H1 (cell line): Measurements from ENCODE around the gene SPATA13. TPM values are rescaled to one million over a fixed set of nuclear protein-coding genes. Genes with fewer than 3 reads are reported as not detected.

Experiments used
- CTCF ChIA-PET: fragments of 300-600 bp; sonication (Branson Sonifier 250); formaldehyde crosslinking; loops from one replicate; lab custom pipeline; 2021; ENCODE audit not compliant: partially characterized antibody; lab: Charles Lee
- POLR2A ChIA-PET: fragments of 300-600 bp; sonication (Branson Sonifier 250); formaldehyde crosslinking; loops from one replicate; lab custom pipeline; 2021; ENCODE audit warnings: inconsistent platforms; ENCODE audit not compliant: partially characterized antibody; lab: Charles Lee
- DNase-seq, 2 experiments: peaks; one replicate each; pipeline versions ENCODE4 v3.0.0 to v3.0.0-alpha.2; 2010 to 2022; ENCODE audit warnings: low spot score in 2 of 2, low read depth in 1 of 2, mixed read lengths in 1 of 2
- FAIRE-seq: peaks from 2 replicates; lab custom pipeline; 2011; peaks lifted over from hg19 to GRCh38; lab: Jason Lieb, UNC
- H2AFZ ChIP-seq: 2 replicates; pipeline ENCODE4 v1.8.1; 2012; ENCODE audit warnings: low read length, inconsistent platforms
- H2AK5ac ChIP-seq: 2 replicates; pipeline ENCODE4 v1.6.1; 2013; ENCODE audit warnings: low read depth, low read length
- H2BK120ac ChIP-seq: replicated peaks from 2 replicates; pipeline ENCODE3; 2013; ENCODE audit warnings: low read depth, low read length, inconsistent platforms
- H2BK12ac ChIP-seq: 2 replicates; pipeline ENCODE4 v1.6.1; 2013; ENCODE audit warnings: low read depth, low read length
- H2BK15ac ChIP-seq: 2 replicates; pipeline ENCODE4 v1.6.1; 2013; ENCODE audit warnings: low read length
- H2BK20ac ChIP-seq: 2 replicates; pipeline ENCODE4 v1.6.1; 2013; ENCODE audit warnings: low read length
- H2BK5ac ChIP-seq: 2 replicates; pipeline ENCODE4 v1.6.1; 2013; ENCODE audit warnings: low read depth, low read length
- H3K14ac ChIP-seq: 2 replicates; pipeline ENCODE4 v1.6.1; 2013; ENCODE audit warnings: inconsistent platforms; ENCODE audit not compliant: insufficient read length
- H3K18ac ChIP-seq: 2 replicates; pipeline ENCODE4 v1.6.1; 2013; ENCODE audit warnings: low read length; ENCODE audit errors: extremely low read depth
- H3K23ac ChIP-seq: 2 replicates; pipeline ENCODE4 v1.6.1; 2013; ENCODE audit warnings: inconsistent platforms; ENCODE audit not compliant: insufficient read length
- H3K23me2 ChIP-seq: 2 replicates; pipeline ENCODE4 v1.6.1; 2013; ENCODE audit warnings: low read depth, low read length
- H3K27ac ChIP-seq: 2 replicates; pipeline ENCODE4 v1.6.1; 2011; ENCODE audit warnings: low read depth, low read length, inconsistent platforms
- H3K27me3 ChIP-seq, 4 experiments: replicated peaks in 1 of 4; 1 replicate in 1 of 4; 2 replicates in 3 of 4; pipeline versions ENCODE4 v1.6.1 to v1.8.1; 2011 to 2013; ENCODE audit warnings: low read length in 3 of 4, mild to moderate bottlenecking in 3 of 4, inconsistent platforms in 2 of 4, mixed read lengths in 2 of 4, moderate library complexity in 1 of 4; ENCODE audit not compliant: control insufficient read depth in 3 of 4, insufficient read depth in 3 of 4; ENCODE audit errors: extremely low read depth in 1 of 4
- H3K36me3 ChIP-seq, 4 experiments: 2 replicates each; pipeline versions ENCODE4 v1.6.1 to v1.8.1; 2011 to 2013; ENCODE audit warnings: mild to moderate bottlenecking in 4 of 4, low read length in 3 of 4, moderate library complexity in 2 of 4, control low read depth in 1 of 4, inconsistent platforms in 1 of 4; ENCODE audit not compliant: insufficient read depth in 4 of 4, control insufficient read depth in 2 of 4
- H3K4ac ChIP-seq: replicated peaks from 2 replicates; pipeline ENCODE3; 2013; ENCODE audit warnings: low read length, low read depth, mixed read lengths, inconsistent platforms; ENCODE audit not compliant: insufficient read length
- H3K4me1 ChIP-seq, 4 experiments: replicated peaks in 1 of 4; 1 replicate in 1 of 4; 2 replicates in 3 of 4; pipeline versions ENCODE4 v1.6.1 to v1.8.1; 2011 to 2013; ENCODE audit warnings: low read length in 3 of 4, inconsistent platforms in 2 of 4, mixed read lengths in 1 of 4; ENCODE audit not compliant: insufficient read depth in 4 of 4, control insufficient read depth in 3 of 4
- H3K4me2 ChIP-seq, 2 experiments: 2 replicates each; pipeline versions ENCODE4 v1.6.1 to v1.8.1; 2011 to 2013; ENCODE audit warnings: low read depth in 2 of 2, low read length in 2 of 2, control low read depth in 1 of 2, inconsistent platforms in 1 of 2, mild to moderate bottlenecking in 1 of 2; ENCODE audit not compliant: insufficient read depth in 1 of 2
- H3K4me3 ChIP-seq, 4 experiments: fragments of 200-600, 300-600 bp in 1 of 4; sonication (generic), shearing (Covaris generic), sonication (Bioruptor Twin) in 1 of 4; 2 replicates each; pipeline versions ENCODE4 v1.5.1 to v1.8.1; 2011 to 2016; ENCODE audit warnings: low read length in 4 of 4, low read depth in 3 of 4, control low read depth in 2 of 4, inconsistent platforms in 2 of 4, mild to moderate bottlenecking in 2 of 4, mixed read lengths in 1 of 4, moderate library complexity in 1 of 4; ENCODE audit not compliant: insufficient read depth in 2 of 4; ENCODE audit errors: extremely low read depth in 1 of 4
- H3K56ac ChIP-seq: replicated peaks from 2 replicates; pipeline ENCODE3; 2013; ENCODE audit warnings: low read depth, mild to moderate bottlenecking, mixed read lengths, low read length, inconsistent platforms; ENCODE audit not compliant: insufficient read length
- H3K79me1 ChIP-seq: 2 replicates; pipeline ENCODE4 v1.6.1; 2013; ENCODE audit warnings: low read depth, low read length, control low read depth
- H3K79me2 ChIP-seq, 2 experiments: 2 replicates each; pipeline versions ENCODE4 v1.6.1 to v1.8.1; 2012 to 2013; ENCODE audit warnings: low read length in 2 of 2, mild to moderate bottlenecking in 2 of 2, inconsistent platforms in 1 of 2; ENCODE audit not compliant: insufficient read depth in 2 of 2, control insufficient read depth in 1 of 2
- H3K9ac ChIP-seq, 4 experiments: replicated peaks in 1 of 4; 1 replicate in 1 of 4; 2 replicates in 3 of 4; pipeline versions ENCODE4 v1.6.1 to v1.8.1; 2011 to 2013; ENCODE audit warnings: low read depth in 3 of 4, low read length in 3 of 4, control low read depth in 2 of 4, mild to moderate bottlenecking in 2 of 4, moderate library complexity in 2 of 4, inconsistent platforms in 1 of 4; ENCODE audit errors: extremely low read depth in 1 of 4
- H3K9me3 ChIP-seq, 2 experiments: 2 replicates each; pipeline versions ENCODE4 v1.6.1 to v1.8.1; 2012 to 2013; ENCODE audit warnings: mild to moderate bottlenecking in 2 of 2, moderate library complexity in 2 of 2, control low read depth in 1 of 2, inconsistent platforms in 1 of 2, low read depth in 1 of 2, low read length in 1 of 2, mixed read lengths in 1 of 2; ENCODE audit not compliant: insufficient read depth in 2 of 2
- H4K20me1 ChIP-seq, 2 experiments: replicated peaks in 1 of 2; 2 replicates each; pipeline versions ENCODE3 to v1.8.1; 2011 to 2013; ENCODE audit warnings: inconsistent platforms in 2 of 2, low read length in 2 of 2, mild to moderate bottlenecking in 1 of 2; ENCODE audit not compliant: insufficient read depth in 2 of 2, control insufficient read depth in 1 of 2
- H4K5ac ChIP-seq: 2 replicates; pipeline ENCODE4 v1.6.1; 2013; ENCODE audit warnings: low read length, low read depth, mixed read lengths, inconsistent platforms; ENCODE audit not compliant: insufficient read length
- H4K8ac ChIP-seq: 2 replicates; pipeline ENCODE4 v1.8.0; 2013; ENCODE audit warnings: mild to moderate bottlenecking, moderate library complexity, low read length, inconsistent platforms; ENCODE audit not compliant: insufficient read depth; ENCODE audit errors: extremely low read depth
- H4K91ac ChIP-seq: replicated peaks from 2 replicates; pipeline ENCODE3; 2013; ENCODE audit warnings: low read length, mixed read lengths, inconsistent platforms; ENCODE audit not compliant: insufficient read length
- BACH1 ChIP-seq: IDR thresholded peaks from 2 replicates; pipeline ENCODE4 v1.6.1; 2012; ENCODE audit warnings: low read length, improper control_type of control experiment
- BRCA1 ChIP-seq: IDR thresholded peaks from 2 replicates; pipeline ENCODE4 v1.6.1; 2012; ENCODE audit warnings: low read depth, low read length, improper control_type of control experiment
- FOSL1 ChIP-seq: IDR thresholded peaks from 2 replicates; pipeline ENCODE4 v1.6.1; 2011; ENCODE audit warnings: mild to moderate bottlenecking, low read depth, low read length, moderate library complexity; ENCODE audit not compliant: insufficient read depth
- GTF2F1 ChIP-seq: IDR thresholded peaks from 2 replicates; pipeline ENCODE4 v1.6.1; 2012; ENCODE audit warnings: low read depth, low read length, improper control_type of control experiment, borderline replicate concordance
- PHF8 ChIP-seq: fragments of 200-600 bp; sonication (generic); conservative IDR thresholded peaks from 2 replicates; pipeline ENCODE4 v1.7.1; 2012; ENCODE audit warnings: low read depth, mild to moderate bottlenecking, inconsistent platforms, low read length, moderate library complexity
- SIX5 ChIP-seq: IDR thresholded peaks from 2 replicates; pipeline ENCODE4 v1.6.1; 2011; ENCODE audit warnings: mild to moderate bottlenecking, low read depth, low read length
- WGBS, 2 experiments: shearing (Covaris generic) in 1 of 2; methylation state at CpG; one replicate each; pipeline versions ENCODE4 v1.1.6 to v1.1.7; 2013 to 2015; ENCODE audit warnings: low lambda C conversion rate in 2 of 2, mixed read lengths in 2 of 2, inconsistent platforms in 1 of 2, low coverage in 1 of 2, missing lambda C conversion rate in 1 of 2; ENCODE audit not compliant: insufficient replicate concordance in 2 of 2, insufficient coverage in 1 of 2, insufficient read length in 1 of 2; ENCODE audit errors: extremely low coverage in 1 of 2, missing lambda C conversion rate in 1 of 2; 5-methylcytosine and 5-hydroxymethylcytosine counted together
- polyA plus RNA-seq, 7 experiments: library from polyadenylated mRNA; depleted of rRNA in 3 of 7; stranded (reverse) in 5 of 7; unstranded in 2 of 7; fragments of >200 nt in 5 of 7; fragments of 200-250 nt in 2 of 7; gene quantifications; 1 replicate in 5 of 7; 2 replicates in 1 of 7; 4 replicates in 1 of 7; pipeline versions ENCODE4 v1.2.1 to v1.2.3, GENCODE V29; 2011 to 2013; ENCODE audit warnings: missing spikeins in 2 of 7, mixed read lengths in 2 of 7
- total RNA-seq: library from RNA; stranded (reverse); fragmentation: NEBNext Ultra II Directional; extraction: Animal tissue kit (Norgen Biotek cat#: 25700); gene quantifications from 2 replicates; pipeline ENCODE4 v1.2.1, GENCODE V29; 2021
- TF ChIP-seq, protein P1 (sequence below): IDR thresholded peaks from 2 replicates; pipeline ENCODE4 v1.6.1; 2012; ENCODE audit warnings: inconsistent platforms

The SPATA13 gene
- total and polyA plus RNA-seq, 2 of the 8 experiments (the other 6 are each of a cell fraction or from before 2014, with no cell fraction given) = 12.6 to 30.9 TPM

DNA sequence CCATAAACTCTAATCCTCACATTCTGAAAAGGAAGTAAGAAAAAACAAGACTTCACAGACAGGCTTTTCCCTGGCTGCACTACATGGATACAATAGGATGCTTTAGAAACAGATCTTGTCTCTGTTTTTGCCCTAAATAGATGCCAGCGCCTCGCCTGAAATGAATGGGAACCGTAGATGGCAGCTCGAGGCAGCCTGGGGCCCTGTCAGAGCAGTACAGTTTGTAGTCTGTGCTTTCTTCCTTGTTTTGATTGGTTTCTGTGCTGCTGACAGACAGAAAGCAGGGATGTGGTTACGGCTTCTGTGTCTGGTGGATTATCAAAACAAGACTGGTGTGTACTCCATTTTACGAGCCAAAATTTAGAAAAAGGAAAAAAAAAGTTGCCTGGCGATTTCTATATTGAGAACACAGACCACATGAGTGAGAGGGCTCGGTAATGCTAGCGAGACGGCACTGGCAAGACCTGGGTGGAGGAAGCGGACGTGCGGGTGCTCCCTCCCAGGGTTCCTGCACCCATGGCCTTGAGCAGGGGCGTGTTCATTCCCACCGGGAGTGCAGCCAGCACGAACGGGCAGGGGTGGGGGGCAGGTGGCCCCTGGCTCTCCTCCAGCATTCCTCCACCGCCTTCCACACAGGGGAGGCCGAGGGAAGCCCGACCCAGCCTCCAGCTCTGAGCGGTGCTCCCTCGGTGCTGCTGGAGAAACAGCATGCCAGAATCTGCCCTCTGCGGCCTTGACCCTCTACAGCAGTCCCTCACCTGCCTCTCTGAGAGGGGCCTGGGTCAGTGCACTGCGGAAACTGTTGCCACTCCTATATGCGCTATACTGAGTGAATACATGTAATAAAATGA, 111.3 kb downstream of the SPATA13 start:
- no peak overlapping the region for H2BK12ac ChIP-seq
- H3K4me2 ChIP-seq = no peak overlapping the region
- H3K79me2 ChIP-seq = no peaks in the 10 kb centered on the region
- no peaks in the 10 kb centered on the region for H3K36me3 ChIP-seq
- no peak overlapping the region for H4K5ac ChIP-seq
- no peak overlapping the region for H2BK15ac ChIP-seq
- no peaks in the 10 kb centered on the region for H3K27me3 ChIP-seq
- CTCF ChIA-PET = interaction anchor here (0.8 kb wide), 1 partner anchor 40 kb away, joined by 3 read pairs; no protein-coding TSS in a partner anchor
- H3K9ac ChIP-seq = no peak overlapping the region
- no peak for FAIRE-seq
- no peak overlapping the region for H3K56ac ChIP-seq
- H2BK20ac ChIP-seq = no peak overlapping the region
- H3K9me3 ChIP-seq = no peaks in the 10 kb centered on the region
- no peak overlapping the region for H4K91ac ChIP-seq
- no peak overlapping the region for H3K23ac ChIP-seq
- no peak overlapping the region for H3K4me3 ChIP-seq
- no peak overlapping the region for H2AFZ ChIP-seq
- TF ChIP-seq PHF8 (no peak), BRCA1 (no peak), BACH1 (no peak), GTF2F1 (no peak), SIX5 (no peak), FOSL1 (no peak)
- TF ChIP-seq, protein P1, sequence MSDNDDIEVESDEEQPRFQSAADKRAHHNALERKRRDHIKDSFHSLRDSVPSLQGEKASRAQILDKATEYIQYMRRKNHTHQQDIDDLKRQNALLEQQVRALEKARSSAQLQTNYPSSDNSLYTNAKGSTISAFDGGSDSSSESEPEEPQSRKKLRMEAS = no peak
- H3K18ac ChIP-seq = no peak overlapping the region
- peaks cover 0 to 2% of the 10 kb centered on the region in 2 experiments for H4K20me1 ChIP-seq
- H3K4me1 ChIP-seq = no peaks in the 10 kb centered on the region
- no peak overlapping the region for H3K4ac ChIP-seq
- H3K27ac ChIP-seq = no peak overlapping the region
- no peak overlapping the region for H2AK5ac ChIP-seq
- POLR2A ChIA-PET = no interaction called here
- 92% methylated on average over 21 of the region's 25 CpGs; no CpG with 5 or more reads in 1 of the 2 experiments for WGBS, 2 experiments
- no peak overlapping the region for H3K14ac ChIP-seq
- no peak for DNase-seq
- H4K8ac ChIP-seq = peak overlapping the region; percentile 82; the same call in 1 of the 2 replicates
- no peak overlapping the region for H2BK120ac ChIP-seq
- H2BK5ac ChIP-seq = no peak overlapping the region
- no peaks in the 10 kb centered on the region for H3K23me2 ChIP-seq
- H3K79me1 ChIP-seq = no peaks in the 10 kb centered on the region
